DND-41 (cell line): ENCODE measurements around the gene ARSA.

Experiments
- EZH2 ChIP-seq: IDR thresholded peaks from 3 replicates; pipeline ENCODE4 v1.6.1; 2012; ENCODE audit warnings: borderline replicate concordance, low read depth, mild to moderate bottlenecking, moderate library complexity, low read length, inconsistent platforms; ENCODE audit not compliant: severe bottlenecking
- TF ChIP-seq, protein P1 (sequence below): IDR thresholded peaks from 2 replicates; pipeline ENCODE4 v1.5.1; 2012; ENCODE audit warnings: borderline replicate concordance, low read length, moderate library complexity, mild to moderate bottlenecking; ENCODE audit not compliant: poor library complexity, severe bottlenecking; ENCODE audit errors: extremely low read depth

DNA sequence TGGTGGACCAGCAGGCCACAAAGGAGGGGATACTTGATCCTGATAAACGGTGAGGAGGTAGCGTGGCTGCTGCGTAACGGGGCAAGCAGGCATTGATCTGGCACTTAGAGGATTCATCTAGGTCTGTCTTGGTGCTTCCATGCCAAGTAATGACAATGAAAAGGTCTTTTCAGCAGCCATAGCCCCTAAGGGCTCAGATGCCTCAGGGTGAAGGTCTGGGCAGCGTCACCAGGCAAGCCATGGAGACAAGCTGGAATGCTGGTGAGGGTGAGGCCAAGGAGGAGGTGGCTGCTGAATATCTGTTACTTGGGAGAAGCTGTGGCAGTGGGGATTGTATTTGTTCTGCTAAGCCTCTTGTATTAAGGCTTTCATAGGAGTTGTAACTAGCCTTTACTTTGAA lies 40.5 kb downstream of the ARSA start:
- TF ChIP-seq, protein P1, sequence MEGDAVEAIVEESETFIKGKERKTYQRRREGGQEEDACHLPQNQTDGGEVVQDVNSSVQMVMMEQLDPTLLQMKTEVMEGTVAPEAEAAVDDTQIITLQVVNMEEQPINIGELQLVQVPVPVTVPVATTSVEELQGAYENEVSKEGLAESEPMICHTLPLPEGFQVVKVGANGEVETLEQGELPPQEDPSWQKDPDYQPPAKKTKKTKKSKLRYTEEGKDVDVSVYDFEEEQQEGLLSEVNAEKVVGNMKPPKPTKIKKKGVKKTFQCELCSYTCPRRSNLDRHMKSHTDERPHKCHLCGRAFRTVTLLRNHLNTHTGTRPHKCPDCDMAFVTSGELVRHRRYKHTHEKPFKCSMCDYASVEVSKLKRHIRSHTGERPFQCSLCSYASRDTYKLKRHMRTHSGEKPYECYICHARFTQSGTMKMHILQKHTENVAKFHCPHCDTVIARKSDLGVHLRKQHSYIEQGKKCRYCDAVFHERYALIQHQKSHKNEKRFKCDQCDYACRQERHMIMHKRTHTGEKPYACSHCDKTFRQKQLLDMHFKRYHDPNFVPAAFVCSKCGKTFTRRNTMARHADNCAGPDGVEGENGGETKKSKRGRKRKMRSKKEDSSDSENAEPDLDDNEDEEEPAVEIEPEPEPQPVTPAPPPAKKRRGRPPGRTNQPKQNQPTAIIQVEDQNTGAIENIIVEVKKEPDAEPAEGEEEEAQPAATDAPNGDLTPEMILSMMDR = no peak
- no peak for TF ChIP-seq EZH2
